Panc1 (cell line): ENCODE measurements around the gene ATG2B.

Source experiments
- CTCF ChIP-seq: fragments of 450-650 bp; IDR thresholded peaks from 2 replicates; pipeline ENCODE4 v1.5.1; 2017; ENCODE audit warnings: mild to moderate bottlenecking
- POLR2AphosphoS5 ChIP-seq: IDR thresholded peaks from 2 replicates; pipeline ENCODE4 v1.6.1; 2012; ENCODE audit warnings: mild to moderate bottlenecking, low read depth, low read length, moderate library complexity
- TCF7L2 ChIP-seq: IDR thresholded peaks from 2 replicates; pipeline ENCODE4 v1.6.1; 2011; ENCODE audit warnings: mild to moderate bottlenecking, low read depth, low read length, inconsistent platforms
- TF ChIP-seq, protein P1 (sequence below), 2 experiments: IDR thresholded peaks; 2 replicates each; pipeline ENCODE4 v1.6.1; 2011 to 2012; ENCODE audit warnings: low read depth in 2 of 2, control low read depth in 1 of 2, low read length in 1 of 2, mild to moderate bottlenecking in 1 of 2, moderate library complexity in 1 of 2; ENCODE audit not compliant: insufficient read depth in 1 of 2

GRCh38 chr14:96231056-96231455 lies 132.1 kb downstream of the ATG2B start:
- TF ChIP-seq POLR2AphosphoS5: no peak
- TF ChIP-seq CTCF: no peak
- TF ChIP-seq, protein P1, sequence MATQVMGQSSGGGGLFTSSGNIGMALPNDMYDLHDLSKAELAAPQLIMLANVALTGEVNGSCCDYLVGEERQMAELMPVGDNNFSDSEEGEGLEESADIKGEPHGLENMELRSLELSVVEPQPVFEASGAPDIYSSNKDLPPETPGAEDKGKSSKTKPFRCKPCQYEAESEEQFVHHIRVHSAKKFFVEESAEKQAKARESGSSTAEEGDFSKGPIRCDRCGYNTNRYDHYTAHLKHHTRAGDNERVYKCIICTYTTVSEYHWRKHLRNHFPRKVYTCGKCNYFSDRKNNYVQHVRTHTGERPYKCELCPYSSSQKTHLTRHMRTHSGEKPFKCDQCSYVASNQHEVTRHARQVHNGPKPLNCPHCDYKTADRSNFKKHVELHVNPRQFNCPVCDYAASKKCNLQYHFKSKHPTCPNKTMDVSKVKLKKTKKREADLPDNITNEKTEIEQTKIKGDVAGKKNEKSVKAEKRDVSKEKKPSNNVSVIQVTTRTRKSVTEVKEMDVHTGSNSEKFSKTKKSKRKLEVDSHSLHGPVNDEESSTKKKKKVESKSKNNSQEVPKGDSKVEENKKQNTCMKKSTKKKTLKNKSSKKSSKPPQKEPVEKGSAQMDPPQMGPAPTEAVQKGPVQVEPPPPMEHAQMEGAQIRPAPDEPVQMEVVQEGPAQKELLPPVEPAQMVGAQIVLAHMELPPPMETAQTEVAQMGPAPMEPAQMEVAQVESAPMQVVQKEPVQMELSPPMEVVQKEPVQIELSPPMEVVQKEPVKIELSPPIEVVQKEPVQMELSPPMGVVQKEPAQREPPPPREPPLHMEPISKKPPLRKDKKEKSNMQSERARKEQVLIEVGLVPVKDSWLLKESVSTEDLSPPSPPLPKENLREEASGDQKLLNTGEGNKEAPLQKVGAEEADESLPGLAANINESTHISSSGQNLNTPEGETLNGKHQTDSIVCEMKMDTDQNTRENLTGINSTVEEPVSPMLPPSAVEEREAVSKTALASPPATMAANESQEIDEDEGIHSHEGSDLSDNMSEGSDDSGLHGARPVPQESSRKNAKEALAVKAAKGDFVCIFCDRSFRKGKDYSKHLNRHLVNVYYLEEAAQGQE (IDR thresholded peaks at IDR 0.05; ENCODE audit: insufficient read depth in 1 of 2, low read depth in 2 of 2, low read length in 1 of 2): no peak
- no peak for TF ChIP-seq TCF7L2
